T-helper 1 cell (primary cell): Measurements from ENCODE around the gene OLIG1.

Experiments used
- DNase-seq, 5 donors: peaks; one replicate each; pipeline ENCODE4 v3.0.0-alpha.2; 2012 to 2020

OLIG1 gene

DNA sequence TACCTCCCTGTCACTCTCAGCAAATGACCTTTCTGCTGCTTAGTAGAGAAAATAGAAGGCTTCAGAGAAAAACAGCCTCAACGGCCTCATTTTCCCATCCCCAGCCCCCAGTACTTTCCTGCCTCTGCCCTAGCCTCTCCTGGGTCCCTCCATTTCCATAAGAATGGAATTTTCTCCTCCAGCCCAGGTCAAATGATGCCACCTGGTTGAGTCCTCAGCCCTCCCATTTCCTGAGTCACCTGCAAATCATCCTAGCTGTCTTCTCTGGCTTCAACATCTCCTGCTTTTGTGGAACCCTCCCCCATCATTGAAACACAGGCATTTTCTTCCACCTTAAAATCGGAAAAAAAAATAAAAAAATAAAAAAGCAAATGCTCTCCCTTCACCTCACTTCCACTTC lies 35.1 kb downstream of the OLIG1 start:
- DNase-seq = no peak

DNA sequence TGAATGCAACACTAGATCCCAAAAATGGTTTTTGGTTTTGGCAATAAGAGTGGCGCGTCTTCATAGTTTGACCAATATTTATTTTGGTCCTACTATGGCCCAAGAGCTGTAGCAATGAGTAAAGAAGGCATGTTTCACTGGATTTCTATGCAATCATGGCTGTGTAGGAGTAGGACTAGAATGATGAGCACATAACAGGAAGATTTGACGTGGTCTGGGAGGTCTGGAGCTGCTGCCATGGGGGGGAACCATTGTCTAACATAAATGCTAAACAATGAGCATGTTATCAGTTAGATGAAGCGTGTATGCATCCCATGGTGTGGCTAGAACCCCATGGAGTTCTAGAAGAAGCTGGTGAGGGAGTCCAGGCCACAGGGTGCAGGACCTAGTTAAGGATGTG lies 38.3 kb downstream of the OLIG1 start:
- no peak for DNase-seq

DNA sequence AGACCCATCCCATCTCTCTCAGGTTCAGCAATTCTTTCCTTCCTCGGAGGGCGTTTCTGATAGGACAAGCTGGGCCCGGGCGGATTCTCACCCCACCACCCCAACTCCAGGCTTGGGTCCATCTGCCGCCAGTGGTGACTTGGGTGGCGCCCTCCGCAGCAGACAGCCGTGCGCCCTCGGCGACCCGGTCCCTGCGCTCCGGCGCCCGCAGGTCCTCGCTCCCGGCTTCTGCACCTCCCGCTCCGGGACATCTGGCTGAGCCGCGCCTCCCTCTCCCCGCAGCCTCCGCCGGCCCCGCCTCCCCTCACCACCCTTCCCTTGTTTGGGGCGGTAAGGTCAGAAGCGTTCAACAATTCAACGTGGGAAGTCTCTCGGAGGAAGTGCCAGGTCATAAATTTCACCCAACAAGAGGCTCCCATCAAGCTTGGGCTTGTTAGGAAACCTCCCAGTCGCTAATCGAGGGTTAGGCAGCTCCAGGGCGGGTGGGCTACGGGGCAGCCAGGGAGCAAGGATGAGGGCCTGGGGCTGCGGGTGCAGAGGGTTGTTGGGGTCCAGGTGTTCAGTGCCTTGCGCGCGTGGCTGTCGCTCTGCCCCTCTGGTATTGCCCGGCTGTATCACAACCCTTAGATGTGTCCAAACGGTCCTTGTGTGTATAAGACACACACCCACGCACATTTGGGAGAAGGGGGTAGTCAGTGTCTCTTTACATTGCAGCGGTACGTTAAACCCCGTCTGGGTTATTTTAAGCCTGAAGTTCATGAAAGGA lies 39.8 kb downstream of the OLIG1 start:
- no peak for DNase-seq

DNA sequence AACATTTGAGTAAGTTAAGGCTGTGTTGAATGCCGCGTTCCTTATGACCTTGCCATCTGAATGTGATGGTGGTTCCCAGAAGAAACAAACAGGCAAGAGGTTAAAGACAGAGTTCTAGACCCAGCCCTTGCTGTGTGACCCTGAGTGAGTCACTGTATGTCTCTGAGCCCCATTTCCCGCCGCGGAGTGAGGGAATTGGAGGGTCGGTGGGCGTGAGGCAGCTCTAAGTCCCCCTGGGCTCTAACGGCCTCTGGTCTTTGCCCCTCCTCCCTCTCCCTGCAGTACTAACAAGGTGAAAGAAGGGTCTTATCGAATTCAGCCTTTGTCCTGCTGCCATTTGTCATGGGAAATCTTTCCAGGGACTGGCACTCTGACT lies 40.4 kb downstream of the OLIG1 start:
- DNase-seq = no peak

DNA sequence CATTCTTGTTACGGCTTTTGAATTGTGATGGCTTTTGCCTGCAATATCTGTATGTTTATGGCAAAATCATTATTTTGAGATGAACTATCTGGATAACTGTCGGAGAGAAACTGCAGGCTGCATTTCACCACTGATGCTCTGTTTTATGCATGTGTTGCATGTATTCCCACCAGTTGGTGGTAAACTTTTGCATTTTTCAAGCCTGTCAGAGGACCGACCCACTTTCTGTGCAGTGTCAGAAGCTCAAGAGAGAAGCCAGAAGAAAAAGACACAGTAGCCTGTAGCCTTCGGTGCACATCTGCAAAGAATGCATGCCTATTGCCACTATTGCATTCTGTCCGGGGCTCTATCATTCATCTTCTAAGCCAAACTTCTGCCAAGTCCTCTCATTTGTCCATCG lies 41.6 kb downstream of the OLIG1 start:
- DNase-seq = no peak

DNA sequence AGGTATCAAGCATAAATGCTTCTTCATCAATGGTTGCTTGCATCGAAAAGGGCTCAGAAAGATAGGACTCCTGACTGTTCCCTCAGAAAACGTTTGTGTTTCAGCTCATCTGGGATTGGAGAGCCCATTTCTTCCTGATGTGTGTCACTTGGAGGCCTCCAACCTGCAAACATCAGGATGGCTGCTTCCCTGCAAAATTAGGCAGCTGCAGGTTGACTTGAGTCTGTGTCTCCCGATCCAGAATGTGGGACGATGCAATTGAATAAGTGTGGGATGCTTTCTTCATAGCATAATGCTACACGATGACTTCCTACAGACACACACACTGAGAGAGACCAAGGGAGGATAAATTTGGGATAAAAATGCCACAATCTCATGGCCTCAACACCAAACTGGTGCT lies 42.2 kb downstream of the OLIG1 start:
- no peak for DNase-seq

DNA sequence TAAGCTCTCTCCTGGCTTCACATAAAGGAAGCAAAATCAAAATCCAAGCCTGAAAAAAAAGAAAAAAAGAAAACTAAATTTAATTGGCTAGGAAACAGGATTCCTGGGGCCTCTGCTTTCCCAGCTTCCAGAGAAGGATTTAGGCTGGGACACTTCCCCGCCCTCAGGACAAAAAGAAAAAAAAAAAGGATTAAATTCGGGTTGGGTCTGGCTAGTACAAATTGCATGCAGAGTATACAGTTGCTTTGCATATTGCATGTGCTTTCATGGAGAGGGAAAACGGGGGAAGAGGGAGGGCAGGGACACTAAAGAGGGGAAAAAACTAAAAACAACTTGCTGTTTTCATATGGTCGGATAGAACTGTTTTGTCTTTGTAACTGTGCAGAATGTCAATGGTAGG lies 42.7 kb downstream of the OLIG1 start:
- no peak for DNase-seq

DNA sequence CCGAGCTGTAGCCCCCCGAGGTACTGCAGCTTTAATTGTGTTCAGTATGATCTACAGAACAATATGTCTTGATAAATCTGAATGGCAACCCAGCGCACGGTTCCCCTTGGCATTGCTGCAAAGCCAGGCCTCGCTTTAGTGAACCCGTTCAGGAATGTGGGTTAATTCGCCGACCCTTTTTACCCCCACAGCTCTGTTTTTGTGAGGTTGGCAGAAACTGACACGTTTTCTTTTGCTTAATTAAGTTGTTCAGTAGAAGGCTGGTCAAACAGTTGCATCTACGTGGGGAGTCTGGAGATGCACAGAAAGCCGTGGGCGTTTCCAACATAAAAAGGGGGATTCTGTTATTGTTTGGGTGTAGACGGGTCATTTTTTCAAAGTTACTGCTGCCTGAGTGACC lies 43.2 kb downstream of the OLIG1 start:
- DNase-seq = no peak

DNA sequence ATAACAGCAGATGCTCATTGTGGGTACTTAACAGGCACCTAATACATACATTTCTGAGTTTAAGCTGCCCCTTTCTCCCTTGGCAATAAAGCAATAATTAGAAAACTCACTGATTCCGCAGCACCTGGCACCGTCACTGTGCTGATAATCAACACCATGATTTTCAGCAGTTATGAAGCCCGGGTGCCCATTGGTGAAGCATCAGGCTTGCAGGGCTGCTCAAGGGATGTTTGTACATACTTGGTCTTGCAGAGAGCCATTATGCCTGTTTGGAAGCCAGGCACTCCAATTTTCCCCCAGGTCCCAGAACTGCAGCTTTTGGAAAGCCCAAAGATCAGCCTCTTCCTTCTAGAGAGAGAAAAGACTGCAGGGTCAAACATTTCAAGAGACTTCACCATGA lies 44.3 kb downstream of the OLIG1 start:
- DNase-seq = no peak

DNA sequence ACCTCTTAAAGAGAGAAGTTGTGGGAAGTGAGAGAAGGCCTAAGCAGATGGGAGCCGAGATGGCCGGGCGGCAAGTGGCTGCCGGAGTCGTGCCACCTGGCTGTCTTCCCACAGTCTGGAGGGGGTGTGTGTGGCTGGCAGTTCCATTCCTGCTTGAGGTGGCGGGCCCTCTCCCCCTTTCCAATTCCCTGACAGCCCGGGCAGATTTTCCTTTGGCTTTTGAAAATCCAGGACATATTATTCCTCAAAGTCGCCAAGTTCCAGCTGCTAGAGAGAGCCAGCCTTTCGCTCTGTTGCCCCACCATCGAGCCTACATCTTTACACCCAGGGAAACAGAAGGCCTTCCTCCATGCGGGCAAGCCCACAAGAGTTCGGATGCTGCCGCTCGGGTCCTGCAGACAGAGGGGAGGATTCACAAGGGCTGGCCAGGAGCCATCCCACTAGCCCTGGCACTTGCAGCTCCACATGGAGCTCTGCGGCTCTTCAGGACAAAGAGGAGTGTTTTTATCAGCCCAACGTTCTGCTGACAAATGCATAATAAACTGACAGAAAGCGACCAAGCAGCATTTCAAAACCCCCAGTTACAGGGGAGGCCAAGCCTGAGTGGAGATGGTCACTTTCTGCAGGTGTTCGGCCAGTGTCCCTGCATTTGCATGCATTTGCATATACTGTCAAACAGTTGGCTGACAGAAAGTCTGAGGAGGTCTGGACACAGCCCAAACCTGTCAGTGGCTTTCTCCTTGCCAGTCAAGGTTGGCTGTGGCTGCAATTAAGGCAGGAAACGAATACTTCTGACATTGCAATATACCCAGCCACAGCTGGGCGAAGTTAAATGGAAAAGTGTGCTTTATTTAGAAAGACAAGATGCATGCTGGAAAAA lies 45.9 kb downstream of the OLIG1 start:
- no peak for DNase-seq

DNA sequence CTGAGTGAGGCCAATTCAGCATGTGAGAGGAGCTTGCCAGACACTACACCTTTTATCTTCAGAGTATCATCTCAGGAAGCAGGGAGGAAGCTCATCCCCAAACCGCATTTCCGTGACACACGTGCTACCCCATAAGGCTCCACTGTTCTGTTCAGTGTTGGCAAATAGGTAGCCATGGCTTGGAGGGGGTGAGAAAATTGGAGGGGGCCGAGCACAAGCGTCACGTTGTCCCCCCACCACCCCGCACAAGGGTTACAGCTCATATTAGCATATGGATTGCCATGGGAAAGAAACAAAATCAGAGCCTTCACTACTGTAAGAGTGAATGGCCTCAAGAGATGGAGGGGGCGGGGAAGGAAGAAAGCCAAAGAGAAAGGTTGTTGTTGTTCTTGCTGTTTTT lies 46.7 kb downstream of the OLIG1 start:
- DNase-seq = no peak

DNA sequence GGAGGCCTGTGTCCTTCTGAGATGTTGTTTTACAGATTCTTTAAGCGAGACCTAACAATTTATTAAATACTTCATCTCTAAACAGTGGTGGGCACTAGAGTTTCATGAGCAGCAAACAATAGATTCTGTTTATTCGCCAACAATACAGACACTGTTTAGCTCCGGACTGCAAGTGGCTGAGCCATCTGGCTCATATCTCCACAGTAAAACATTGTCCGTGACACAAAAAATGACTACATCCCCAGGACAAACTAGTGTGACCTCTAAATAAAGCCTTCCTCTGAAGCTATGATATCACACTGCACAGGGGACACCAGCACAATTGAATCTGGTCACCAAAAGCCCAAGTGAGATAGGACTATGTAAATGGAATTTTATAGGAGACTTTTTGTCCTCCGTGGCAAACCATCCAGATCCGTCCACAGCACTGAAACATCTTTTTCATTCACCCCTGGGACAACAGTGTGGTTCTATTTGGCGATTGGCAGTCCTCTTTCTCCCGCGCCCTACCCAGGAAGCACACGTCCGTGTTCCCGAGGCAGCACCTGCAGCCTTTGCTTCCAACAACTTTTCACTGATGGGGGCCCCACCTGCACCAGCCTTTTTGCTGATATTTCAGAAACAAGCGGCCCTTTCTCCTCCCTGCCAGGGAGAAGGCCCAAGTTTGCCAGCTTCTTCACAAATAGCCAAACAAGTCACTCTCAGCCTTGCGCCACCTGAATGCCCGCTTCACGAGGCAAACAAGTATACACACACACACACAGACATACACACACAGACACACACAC lies 47.4 kb downstream of the OLIG1 start:
- no peak for DNase-seq
